HG02588 (cell line): ENCODE data around the gene OR10P1.
A peak's percentile ranks its signal among the peaks of the same experiment; 100 is the strongest.
"Not testable (repeated sequence)": the region's sequence is repeated elsewhere in the genome, so short reads cannot be mapped to it uniquely, and the experiment has no call there.

Experiments used
- ATAC-seq: cut with Tn5 transposase; IDR thresholded peaks from one replicate; pipeline ENCODE4 v1.9.1; 2021; ENCODE audit warnings: mild to moderate bottlenecking, moderate library complexity; ENCODE audit not compliant: unreplicated experiment

The OR10P1 gene, protein sequence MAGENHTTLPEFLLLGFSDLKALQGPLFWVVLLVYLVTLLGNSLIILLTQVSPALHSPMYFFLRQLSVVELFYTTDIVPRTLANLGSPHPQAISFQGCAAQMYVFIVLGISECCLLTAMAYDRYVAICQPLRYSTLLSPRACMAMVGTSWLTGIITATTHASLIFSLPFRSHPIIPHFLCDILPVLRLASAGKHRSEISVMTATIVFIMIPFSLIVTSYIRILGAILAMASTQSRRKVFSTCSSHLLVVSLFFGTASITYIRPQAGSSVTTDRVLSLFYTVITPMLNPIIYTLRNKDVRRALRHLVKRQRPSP

DNA sequence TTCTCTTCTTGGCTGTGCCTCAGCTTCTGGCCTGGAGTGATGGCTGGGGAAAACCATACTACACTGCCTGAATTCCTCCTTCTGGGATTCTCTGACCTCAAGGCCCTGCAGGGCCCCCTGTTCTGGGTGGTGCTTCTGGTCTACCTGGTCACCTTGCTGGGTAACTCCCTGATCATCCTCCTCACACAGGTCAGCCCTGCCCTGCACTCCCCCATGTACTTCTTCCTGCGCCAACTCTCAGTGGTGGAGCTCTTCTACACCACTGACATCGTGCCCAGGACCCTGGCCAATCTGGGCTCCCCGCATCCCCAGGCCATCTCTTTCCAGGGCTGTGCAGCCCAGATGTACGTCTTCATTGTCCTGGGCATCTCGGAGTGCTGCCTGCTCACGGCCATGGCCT lies at the start of gene OR10P1:
TSS of gene OR10P1 (plus strand) at position 40 of the 400 bp plus-strand sequence. CDS start at position 40, 0 bp downstream.
- ATAC-seq, result no peak

- not testable (repeated sequence) for ATAC-seq
These were observed 46.5 kb upstream of the OR10P1 start for GRCh38 chr12:55590152-55590551.

GRCh38 chr12:55607821-55608594 lies 28.7 kb upstream of the OR10P1 start:
- no peak for ATAC-seq

DNA sequence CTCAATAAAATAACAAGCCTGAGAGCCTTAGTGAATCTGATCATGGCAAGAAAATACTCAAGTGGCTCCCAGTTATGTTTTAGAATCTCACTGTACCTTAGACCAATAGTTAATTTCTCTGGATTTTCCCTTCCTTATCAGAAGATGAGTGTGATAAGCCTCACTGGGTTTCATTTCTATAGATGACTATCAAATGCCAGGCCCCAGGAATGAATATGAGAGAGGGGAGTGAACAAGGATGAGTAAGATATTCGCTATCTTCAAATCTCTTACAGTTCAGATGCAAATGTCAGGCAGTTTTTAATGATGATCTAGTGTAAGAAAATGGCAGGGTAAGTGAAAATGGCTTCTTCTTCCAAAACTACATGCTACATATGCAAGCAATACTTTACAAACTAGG lies 26.1 kb upstream of the OR10P1 start:
- no peak for ATAC-seq

GRCh38 chr12:55612646-55613045 lies 24.0 kb upstream of the OR10P1 start:
- ATAC-seq, result no peak

GRCh38 chr12:55614764-55615163 lies 21.9 kb upstream of the OR10P1 start:
- ATAC-seq, result no peak

- ATAC-seq, result peak; percentile 79
These were observed 17.1 kb upstream of the OR10P1 start for GRCh38 chr12:55619354-55620138.

DNA sequence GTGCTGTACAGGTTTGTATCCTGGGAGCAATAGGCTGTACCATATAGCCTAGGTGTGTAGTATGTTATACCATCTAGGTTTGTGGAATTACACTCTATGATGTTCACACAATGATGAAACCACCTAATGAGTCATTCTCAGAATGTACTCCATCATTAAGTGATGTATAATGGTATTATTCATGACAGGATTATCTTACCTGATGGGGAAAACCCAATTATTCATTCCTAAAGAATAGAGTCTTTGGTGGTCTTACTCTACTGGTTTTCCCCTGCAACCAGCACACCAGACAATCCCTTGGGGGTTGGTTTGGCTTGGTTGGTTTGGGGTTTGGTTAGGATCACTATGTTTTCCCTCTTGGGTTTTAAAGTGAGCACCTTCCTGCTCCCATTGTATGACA lies 12.6 kb upstream of the OR10P1 start:
- ATAC-seq, result peak; percentile 61

DNA sequence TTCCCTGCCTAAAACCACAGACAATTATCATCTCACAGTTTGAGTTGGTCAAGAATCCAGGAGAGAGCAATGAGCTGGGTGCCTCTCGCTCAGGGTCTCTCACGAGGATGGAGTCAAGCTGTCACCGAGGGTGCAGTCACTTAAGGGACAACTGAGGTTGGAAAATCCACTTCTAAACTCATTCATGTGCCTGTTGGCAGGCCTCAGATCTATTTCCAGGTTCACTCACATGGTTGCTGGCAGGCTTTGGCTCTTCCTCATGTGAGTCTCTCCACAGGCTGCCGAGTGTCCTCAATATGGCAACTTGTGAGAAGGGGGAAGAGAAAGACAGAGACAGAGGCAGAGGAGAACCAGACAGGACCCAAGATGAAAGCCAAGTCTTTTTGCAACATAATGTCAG lies 10.5 kb upstream of the OR10P1 start:
- ATAC-seq, result no peak

DNA sequence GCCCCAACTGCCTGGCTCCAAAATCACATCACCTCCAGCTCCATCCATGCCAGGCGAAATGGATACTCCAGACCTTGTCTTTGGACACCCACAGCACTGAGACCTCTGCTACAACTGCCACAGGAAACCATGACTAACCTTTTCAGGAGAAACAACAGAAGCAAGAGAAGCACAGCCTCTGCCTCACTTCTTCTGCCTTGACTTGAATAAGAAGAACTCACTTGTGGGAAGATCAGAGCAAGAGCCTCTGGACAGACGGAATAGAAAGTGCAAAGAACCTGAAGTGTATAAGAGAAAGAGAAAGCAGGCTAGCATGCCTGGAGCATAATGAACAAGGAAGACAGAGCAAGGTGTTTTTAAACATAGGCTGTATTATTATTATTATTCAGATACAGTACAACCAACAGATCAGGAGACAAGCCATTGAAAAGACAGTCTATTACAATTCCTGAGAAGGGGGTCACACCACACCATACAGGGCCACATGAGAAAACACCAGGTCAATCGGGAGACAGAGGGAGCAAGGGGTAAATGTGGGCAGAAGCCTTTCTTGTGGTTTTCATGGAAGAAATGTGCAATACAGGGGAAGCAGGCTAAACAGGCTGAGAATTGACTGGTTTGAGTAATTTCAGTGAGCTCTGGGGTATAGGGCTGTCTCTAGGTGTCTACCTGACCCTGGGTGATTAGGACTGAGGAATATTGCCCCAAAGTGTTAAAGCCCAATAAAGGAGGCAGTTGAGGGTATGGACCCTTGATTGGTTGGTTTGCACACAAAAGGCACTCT lies 7.4 kb upstream of the OR10P1 start:
- no peak for ATAC-seq

DNA sequence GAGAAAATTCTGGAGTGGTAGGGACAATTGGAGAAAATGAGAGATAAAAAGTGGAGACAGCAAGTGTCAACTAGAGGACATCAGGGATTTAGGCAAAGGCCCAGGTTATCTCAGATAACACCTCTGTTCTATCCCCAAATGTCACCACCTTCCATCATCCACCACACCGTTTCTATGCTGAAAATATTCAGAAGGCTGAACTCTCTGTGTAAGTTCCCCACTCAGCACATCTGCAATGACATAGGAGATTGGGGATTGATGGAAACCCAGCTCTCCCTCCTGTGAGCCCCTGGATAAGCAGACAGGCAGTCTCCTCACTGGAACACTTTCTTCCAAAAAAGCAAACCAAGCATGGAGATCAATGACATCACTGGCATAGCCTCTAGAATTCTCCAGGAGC lies 5.6 kb upstream of the OR10P1 start:
- no peak for ATAC-seq

DNA sequence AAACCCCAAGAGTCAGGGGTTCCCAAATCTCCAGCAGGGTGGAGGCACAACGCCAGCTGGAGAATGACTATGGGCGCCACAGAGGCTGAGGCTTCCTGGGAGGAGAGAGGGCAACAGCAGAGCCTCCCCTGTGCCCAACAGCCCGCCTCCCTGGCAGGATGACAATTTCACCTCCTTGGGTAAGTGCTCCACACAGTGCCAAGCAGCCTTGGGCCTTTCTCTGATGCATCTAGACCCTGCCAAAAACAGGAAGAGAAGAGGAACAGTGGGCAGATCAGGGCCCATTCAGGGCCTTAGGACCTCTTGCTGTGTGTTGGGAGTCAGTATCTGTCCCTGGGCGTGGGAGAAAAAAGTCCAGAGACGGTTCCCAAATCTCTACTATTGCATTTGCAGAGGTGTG lies 5.0 kb upstream of the OR10P1 start:
- no peak for ATAC-seq

DNA sequence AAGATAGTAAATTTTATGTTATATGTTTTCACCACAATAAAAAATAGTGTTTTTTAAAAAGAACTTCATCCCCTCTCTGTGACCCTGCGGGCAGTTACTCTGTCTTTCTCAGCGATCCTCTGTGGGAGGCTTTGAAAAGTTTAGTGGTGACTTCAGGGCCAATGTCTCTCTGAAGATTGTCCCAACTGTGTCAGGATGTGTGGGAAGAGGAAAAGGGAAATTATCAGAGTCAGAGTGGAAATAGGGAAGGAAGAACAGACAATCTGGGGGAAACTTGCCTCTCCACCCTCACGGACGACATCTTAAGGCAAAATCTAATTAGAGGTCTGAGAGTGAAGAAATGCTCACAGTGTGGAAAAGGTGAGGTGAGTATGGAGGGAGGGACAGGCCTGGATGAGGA lies 3.5 kb upstream of the OR10P1 start:
- ATAC-seq, result no peak

GRCh38 chr12:55636116-55636655 lies 506 bp upstream of the OR10P1 start:
- ATAC-seq, result no peak

DNA sequence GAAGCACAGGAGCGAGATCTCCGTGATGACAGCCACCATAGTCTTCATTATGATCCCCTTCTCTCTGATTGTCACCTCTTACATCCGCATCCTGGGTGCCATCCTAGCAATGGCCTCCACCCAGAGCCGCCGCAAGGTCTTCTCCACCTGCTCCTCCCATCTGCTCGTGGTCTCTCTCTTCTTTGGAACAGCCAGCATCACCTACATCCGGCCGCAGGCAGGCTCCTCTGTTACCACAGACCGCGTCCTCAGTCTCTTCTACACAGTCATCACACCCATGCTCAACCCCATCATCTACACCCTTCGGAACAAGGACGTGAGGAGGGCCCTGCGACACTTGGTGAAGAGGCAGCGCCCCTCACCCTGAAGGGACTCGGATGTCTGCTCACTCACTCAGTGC lies 775 bp downstream of the OR10P1 start:
- no peak for ATAC-seq

GRCh38 chr12:55641595-55641994 lies 4.9 kb downstream of the OR10P1 start:
- ATAC-seq, result no peak

- no peak for ATAC-seq
These were observed 5.6 kb downstream of the OR10P1 start for GRCh38 chr12:55642267-55642666.

DNA sequence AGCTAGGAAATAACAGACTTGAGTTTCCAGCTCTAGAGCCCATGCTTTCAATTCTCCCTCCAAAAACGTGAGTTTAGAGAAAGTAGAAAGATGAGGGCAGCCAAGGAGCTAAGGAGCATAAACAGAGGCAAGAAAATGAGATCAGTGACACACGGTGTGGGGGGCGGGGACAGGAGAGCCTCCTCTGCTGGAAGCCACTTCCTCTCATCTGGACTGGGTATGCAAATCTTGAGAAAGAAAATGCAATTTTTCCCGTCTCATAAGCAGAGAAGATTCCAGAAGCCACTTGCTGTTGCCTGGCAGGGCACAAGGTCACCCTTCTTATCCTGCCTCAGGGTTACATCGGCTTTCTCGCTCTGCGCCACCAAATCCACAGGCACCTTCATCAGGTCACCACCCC lies 6.0 kb downstream of the OR10P1 start:
- no peak for ATAC-seq

- ATAC-seq, result no peak
These were observed 7.9 kb downstream of the OR10P1 start for GRCh38 chr12:55644591-55644990.

GRCh38 chr12:55647027-55647426 lies 10.3 kb downstream of the OR10P1 start:
- no peak for ATAC-seq
